NCI-H2081 treated with DMSO at 0.1 percent for 48 hours (cell line): ENCODE results near the gene LRP5.

ENCODE experiments used
- DNase-seq: peaks from one replicate; lab custom pipeline; 2025; lab: John Stamatoyannopoulos, UW

LRP5 gene

DNA sequence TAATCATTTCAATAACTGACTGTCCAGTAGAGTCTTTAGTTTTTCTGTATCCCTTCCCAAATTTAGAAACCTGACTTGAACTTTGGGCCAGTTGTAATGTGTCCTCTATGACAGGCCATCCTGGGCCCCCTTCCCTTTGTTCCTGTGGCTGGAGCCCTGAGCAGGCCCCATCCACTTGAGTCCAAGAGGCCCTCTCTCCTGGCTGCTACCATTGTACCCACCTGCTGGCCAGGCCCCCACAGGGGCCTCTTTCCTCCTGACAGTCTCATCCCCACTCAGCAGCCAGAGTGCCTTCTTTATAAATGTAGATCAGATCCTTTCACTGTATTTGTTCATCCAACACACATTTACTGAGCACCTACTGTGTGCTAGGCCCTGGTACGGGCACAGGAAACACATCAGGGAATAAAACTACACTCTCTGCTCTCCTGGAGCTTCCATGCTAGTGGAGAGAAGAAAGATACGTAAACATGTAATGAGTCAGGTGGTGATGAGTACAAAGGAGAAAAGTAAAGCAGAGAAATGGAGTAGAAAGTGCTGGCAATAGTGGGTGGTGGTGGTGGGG lies 2.7 kb upstream of the LRP5 start:
- DNase-seq, result no peak

DNA sequence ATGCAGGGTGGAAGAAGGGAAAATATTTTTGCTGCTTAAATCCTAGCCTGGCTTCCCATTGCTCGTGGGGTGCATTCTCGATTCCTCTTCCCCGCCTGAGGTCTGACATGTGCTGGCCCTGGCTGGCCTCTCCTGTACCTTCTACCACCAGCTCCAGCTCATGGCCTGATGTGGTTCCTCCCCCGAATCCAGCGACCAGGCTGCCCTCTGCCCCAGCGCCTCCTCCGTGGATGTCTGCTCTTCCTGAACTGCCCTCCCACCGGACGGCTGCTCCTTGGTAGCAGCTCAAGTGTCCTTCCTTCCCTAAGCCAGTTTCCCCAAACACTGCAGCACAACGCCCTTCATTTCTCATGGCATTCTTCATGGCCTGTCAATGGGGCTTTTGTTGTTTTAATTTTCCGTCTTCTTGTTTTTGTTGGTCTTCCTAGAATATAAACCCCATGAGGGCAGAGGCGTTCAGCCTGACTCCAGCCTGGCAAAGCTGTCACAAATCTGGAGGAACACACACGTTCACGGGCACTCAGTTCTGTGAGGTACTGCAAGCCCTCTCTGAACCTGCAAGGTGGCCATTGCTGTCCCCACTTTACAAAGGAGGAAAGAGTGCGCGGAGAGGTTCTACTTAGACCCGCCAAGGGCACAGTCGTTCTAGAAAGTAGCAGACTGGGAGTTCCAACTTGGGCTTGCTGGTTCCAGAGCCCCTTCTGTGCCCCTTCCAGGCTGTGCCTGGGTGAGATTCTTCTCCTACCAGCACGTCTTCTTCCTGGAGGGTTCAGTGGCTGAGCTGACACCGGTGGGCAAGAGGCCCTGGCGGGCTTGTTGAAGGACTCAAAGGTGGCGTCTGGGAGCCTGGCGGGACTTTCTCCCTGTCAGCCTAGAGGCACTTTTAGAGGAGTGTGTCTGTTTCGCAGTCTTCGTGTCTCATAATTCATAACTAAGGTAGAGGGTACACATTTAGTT lies 953 bp upstream of the LRP5 start:
- DNase-seq, result no peak

DNA sequence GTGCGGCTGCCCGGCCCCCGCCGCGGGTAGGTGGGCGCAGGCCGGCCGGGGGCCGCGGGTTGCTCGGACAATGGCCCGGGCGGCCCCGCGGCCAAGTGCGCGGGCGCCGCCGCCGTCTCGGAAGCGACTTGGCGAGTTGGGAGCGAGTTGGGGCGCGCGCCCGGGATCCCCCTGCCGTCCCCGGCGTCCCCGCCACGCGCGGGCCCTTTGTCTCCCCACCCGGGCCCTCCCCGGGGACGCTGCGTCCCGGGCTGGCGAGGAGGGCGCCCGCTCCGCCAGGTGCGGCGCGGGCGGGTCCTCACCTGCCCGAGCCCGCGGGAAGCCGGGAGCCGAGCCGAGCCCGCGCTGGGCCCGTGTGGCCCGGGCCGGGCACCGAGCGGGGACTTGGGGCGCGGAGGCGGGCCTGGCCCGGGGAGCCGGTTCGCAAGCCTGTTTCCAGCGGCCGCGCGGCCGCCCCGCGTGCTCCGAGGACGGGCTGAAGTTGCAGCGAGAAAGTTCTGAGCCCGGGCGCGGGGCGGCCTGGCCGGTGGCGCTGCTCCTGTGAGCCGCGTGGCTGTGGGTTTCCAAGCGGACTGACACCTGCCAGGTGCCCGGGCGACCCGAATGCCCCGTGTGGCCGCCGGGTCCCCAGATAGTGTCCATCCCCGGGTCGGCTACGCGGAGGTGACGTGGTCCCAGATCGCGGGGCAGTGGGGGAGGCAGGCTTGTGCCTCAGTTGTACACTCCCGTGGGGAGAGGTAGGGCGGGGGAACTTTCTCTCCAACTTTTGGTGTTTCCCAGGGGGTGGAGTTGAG lies 586 bp downstream of the LRP5 start:
- no peak for DNase-seq

DNA sequence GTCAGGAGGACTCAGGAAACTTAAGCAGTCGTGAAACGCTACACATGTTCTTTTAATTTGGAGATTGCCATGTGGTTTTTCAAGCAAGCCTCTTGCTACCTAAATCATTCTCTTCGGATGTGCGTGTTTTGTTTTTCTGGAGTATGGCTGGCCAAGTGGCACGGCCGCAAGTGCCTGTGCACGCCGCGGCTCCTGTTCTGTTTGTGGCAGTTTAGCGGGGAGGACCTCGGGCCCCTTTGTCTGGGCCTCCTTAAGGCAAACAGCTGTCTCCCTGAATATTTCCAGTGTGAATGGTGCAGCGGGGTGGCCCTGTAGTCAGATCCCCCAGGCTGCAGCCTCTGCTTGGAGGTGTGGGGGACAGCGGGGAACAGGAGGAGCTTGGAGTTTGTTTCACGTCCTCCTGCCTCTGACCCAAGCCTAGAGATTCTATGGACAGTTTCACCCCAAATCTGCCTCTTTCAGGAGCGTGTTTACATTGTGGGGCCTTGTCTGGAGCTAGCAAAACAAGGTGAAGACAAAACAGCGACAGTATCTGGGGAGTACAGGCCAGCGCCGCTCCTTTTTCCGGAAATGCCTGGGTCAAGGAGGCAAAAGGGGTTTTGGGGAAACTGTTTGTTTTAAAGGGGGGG lies 1.3 kb downstream of the LRP5 start:
- no peak for DNase-seq

DNA sequence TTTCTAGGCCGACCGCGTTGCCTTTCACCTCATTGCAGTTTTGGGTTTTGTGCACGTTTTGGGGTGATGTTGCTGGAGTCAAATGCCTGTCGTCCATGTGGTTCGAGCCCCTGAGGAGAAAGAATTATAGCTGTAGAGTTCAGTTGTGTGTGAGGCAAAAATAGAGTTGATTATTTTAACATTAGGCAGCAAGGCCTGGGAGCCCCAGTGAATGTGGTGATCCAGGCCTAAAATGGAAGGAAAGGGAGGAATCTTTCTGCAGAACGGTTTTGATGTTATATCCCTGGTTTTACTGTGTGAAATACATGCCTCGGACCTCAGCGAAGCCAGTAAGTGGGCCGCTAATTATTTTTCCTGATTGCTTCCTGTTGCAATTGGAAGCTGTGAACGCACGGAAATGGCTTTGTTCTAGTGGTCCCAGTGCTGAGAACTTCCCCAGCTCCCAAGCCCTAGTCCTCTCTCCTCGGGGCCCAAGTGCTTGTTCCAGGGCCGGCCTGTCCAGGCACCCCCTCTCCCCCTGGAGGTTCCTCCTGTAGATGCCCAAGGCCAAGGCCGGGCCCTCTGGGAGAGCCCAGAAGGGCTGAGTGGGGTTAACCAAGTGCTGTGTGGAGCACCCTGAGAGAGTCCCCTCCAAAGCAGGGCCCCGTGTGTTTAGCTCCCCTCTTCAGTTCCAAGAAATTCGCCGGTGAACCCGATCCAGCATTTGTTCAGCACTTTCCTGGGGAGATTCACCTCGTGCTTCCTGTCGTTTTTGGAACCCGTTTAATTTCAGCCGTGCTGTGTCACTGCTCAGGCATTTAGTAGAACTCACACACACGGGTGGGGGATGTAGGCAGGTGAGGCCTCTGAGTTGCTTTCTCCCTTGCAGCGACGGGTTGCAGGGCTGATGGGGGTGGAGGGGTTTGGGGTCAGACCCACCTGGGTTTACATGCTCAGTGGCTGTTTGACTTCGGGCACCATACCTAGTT lies 2.1 kb downstream of the LRP5 start:
- DNase-seq, result no peak

DNA sequence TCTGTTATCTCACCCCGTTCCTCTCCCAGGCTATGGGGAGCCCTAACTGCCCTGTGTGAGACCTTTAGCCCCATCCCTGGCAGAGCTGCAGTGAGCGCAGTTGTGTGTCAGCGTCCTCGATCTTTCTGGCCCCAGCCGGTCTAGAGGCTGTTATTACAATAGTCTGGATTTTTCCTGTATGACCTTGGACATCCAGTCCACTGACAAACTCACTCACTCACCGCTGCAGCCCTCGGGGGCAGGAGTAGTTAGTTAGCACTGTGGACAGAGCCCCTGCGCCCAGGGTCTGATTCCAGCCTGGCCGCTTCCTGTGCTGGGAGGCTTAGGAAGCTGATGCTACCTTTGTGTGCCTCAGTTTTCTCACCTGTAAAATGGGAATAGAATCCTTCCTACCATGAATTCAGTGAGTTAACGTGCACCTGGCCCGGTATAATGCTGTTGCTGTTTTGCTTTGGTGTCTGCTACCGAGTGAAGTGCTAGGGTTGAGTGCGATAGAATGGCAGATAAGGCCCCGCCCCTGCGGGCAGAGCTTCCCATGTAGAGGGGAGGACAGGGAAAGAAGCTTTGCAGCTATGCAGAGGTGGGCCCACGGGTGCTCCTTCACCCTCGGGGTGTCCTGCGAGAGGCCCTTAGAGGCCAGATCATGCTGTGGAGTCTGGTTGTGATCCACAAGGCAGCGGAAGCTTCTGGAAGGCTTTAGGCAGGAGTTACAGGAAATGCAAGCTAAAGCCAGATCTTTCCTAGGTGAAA lies 3.0 kb downstream of the LRP5 start:
- DNase-seq, result no peak

DNA sequence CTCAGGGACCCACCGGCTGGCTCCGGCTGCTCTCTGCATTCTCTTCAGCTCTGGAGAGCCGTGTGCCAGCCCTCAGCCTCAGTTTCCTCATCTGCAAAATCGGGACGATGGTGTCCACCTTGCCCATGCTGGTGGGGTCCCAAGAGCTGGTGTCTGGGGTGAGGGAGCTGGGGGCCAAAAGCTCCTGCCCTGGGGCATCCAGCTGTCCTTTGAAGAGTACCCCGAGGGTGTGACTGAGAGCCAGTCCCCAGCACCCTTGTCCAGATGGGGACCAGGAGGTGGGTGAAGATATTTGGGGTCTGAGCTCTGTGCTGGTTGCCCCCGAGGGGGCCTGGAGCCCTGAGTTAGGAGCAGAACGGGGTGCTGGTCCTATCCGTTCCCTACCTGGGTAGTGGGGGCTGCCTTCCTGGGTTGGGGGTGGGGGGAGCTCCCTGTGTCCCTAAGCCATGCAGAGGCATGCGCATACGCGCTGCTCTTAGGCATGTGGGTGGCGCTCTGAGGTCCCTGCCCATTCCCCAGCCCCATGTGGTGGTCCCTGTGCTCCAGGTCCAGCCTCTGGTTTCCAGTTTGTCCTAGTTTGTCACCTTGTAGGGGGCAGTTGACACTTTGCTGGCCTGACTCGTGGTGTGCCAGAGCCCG lies 4.9 kb downstream of the LRP5 start:
- no peak for DNase-seq

DNA sequence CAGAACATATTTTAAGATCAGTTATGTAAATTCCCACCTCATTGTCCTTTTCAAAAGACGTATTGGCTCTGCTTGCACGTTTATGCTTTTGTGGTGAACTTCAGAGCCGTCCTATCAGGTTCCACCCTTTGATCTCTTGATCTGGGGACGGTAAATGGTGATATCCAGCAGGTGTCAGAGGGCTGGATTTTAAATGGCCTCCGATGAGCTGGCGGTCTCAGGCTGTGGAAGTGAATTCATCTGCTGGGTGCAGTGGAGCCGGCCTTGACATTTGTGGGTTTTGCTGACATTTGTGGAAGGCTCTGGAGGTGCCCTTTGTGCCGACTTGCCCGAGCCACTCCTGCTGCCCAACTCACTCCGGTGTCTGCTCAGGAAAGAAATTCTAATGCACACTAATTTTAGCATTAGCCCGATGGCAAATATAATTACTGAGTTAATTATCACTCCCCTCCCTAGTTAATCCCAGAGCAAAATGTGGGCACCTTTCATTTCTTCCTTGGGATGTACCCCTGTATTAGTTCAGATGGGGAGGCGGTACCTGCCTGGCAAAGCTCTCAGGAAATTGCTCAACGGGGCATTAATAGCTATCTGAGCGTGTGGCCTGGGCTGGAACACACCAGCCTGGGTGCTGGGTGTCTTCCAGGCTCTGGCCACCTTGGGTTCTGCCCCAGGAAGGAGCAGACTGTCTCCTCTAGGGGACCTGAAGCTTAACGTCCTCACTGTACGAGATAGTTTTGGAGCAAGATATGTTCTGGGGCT lies 9.1 kb downstream of the LRP5 start:
- no peak for DNase-seq

DNA sequence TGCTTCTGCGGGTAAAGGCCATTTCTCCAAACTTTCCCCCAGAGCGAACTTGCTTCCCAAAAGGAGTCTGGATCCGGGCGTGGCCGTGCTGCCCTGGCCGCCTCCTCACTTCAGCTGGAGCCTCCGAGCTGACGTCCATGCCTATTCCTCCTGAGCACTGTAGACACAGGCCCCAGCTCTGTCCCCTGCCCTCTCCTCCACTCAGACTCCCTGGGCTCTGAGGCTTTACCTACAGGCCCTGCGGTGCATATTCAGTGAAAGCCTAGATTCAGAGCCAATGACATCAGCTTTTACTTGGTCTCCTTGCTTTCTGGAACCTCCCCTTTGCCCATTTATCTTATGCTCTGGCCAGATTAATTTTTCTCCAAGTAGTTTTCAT lies 9.7 kb downstream of the LRP5 start:
- no peak for DNase-seq

DNA sequence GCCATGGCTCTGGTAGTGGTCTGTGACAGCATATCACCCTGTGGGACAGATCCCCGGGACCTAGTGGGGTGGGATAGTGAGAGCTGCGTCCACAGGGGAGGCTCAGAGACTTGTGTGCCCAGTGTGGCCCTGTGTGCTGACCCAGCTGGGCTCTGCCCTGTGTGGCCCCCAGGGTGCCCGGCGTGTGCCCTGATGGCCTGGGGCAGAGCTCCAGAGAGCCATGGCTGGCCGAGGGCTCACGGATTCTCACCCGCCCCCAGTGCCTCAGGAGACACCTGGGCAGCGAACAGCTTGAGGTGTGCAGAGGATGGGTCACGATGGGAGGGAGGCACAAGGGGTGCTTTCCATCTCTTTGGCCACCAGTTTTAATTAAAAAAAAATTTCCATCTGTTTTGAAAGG lies 11.8 kb downstream of the LRP5 start:
- no peak for DNase-seq

DNA sequence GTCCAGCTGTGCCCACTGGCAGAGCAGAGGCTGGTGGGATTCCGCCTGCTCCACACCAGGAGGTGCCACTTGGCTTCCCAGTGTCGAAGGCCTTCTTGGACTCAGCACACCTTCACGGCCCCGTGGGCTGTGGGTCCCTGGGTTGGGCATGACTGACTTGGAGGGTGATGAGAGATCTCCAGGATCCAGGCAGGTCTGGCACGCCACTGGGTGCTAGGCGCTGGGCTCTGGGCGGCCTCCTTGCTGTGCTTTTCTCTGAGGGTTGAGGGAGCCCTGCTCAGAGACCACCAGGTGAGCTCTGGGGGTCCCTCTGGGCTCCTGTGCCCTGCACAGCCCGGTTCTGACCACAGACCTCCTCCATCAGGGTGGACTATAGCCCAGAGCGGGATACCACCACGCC lies 12.3 kb downstream of the LRP5 start:
- DNase-seq, result no peak

DNA sequence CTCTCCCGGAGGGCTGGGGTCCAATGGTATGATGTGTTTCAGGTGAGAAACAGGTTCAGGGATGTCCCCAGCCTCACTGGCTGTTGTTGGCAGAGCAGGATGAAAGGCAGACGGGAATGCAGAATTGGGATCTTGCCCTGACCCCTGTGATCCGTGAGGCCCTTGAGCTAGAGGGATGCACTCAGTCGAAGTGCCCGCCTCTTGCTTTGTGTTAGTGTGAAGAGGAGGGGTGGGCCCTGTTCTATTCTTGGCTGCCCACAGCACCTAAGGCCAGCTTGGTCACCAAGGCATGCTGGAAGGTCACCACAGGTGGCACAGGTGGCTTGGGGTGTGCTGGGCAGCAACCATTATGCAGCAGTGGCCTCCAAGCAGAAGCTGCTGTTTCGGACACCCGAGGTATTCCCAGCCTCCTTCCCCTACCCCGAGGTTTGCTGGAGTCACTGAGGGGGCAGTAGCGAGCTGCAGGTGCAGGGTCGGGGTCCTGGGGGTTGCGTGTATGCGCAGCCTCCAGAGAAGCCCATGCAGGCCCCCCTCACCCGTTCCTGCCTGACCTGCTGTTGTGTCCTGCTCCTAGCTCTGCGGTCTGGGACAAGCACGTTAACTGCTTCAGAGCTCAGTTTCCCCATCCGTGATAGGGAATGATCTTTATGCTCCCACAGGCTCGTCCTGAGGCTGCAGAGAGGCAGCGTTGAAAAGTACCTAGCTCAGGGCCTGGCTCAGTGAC lies 13.0 kb downstream of the LRP5 start:
- no peak for DNase-seq

DNA sequence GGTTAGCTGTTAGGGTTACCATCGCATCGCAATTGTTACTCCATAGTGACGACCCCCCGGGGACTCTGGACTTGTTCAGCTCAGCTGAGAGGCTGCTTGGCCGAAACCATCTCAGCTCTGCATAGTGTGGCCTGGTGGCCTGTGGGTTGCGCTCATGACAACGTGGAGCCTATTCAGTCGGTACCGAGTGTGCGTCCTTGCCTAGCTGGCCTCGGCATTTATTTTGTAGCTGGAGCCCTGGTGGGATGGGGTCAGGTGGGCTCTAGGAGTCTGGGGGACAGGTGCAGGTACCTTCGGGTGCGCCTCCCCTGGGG lies 13.5 kb downstream of the LRP5 start:
- DNase-seq, result no peak

DNA sequence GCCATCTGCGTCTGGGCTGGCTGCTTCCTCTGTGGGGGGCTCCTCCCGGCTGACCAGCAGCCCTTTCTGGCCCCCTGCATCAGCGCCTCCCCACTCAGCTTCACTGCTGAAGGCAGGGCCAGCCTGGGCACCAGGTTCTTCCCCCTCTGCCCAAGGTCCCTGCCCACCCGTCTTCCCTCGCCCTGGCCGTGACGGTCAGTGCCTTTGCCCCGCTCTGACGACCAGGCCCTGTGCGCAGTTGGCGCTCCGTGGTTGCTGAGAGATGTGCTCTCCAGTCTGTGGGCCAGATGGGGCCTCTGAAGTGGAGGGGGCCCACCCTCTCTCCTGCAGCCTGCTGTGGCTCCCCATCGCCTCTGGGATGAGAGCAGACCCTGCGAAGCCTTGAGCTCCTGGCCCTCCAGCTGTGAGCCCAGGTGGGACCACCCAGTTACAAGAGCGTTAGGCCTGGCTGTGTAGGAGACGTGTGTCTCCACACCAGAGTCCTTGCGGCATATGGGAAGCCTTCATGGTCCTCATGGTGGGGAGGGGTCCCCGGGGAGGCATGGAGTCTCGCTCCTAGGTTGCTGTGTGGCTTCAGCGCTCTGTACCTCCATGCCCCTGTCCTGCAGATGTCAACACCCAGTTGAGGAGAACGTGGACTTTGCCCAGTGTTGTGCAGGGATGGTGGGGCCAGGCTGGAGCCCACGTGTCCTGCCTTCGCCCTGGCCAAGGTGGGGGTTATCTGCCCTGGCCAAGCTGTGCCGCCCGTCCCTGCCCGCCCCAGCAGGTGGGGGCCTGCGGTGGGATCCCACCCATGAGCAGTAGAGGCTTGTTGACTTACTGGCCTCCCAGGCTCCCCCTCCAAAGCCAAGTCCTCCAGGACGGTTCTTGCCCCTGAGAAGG lies 14.2 kb downstream of the LRP5 start:
- no peak for DNase-seq

DNA sequence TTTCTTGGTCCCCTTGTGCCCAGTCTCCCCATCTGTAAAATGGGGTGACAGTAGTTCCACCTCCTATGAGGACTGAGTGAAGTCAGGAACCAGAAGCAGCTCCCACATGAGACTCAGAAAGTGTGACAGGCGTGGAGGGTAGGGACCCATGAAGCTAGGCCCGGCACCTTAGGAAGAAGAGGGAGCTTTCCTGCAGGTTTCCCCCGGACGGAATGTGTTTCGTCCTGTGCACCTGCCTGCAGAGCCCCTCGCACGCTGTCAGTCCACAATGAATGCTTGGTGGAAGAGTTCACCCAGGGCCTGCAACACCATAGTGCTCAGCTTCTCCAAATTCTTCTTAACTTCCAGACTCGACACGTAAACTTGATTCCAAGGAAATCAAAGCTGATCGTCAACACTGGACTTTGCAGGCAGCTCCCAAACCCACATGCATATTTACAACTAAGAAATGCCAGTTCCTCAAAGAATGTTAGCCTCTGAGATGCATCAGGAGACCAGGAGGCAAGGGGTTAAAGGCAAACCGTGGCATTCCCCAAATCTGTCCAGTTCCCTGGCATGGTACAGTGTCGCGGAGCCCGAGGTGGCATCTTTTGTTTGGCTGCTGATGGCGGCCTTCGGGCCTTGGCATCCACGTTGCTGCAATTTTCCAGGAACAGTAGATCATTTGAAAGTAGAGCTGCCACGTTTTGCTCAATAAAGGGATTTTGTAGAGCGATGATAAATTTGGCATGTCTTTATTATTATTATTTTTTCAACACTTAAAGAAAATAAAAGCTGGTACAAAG lies 15.4 kb downstream of the LRP5 start:
- DNase-seq, result no peak

DNA sequence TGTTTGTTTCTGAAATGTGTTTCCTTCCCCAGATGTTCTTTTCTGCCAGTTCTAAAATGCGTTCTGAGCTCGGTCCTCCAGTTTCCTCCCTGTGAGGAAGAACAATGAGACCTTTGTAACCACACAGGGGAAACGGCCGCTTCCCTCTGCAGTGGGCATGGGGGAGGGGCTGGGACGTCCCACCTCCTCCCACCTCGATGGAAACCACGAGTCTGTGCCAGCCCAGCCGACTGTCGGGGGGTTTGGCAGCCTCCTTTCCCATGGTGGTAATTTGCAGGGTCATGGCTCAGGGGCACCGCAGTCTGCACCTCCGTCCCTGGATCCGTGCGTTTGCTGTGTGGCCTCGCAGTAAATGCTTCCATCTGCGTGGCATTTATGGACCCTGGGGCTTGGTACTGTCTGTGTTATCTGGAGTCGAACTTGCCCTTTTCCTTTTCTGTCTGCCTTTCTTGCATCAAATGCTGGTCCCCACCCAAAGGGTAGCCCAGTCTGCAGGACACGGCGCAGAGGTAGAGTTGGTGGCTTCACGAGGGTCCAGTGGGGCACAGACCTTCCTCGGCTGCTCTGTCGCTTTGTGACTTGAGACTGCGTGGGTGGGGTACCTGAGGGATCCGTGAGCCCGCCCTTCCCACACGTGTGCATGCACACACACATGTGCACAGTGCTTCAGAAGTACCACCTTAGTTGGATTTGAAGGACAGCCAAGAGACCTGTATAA lies 16.1 kb downstream of the LRP5 start:
- DNase-seq, result no peak
